Measurements from ENCODE around the gene CZIB.
"Not testable (repeated sequence)": the region's sequence is repeated elsewhere in the genome, so short reads cannot be mapped to it uniquely, and the experiment has no call there.

The CZIB gene

GRCh38 chr1:53187401-53187800 is 33.0 kb downstream of the CZIB start:
- no peak for DNase-seq

DNA sequence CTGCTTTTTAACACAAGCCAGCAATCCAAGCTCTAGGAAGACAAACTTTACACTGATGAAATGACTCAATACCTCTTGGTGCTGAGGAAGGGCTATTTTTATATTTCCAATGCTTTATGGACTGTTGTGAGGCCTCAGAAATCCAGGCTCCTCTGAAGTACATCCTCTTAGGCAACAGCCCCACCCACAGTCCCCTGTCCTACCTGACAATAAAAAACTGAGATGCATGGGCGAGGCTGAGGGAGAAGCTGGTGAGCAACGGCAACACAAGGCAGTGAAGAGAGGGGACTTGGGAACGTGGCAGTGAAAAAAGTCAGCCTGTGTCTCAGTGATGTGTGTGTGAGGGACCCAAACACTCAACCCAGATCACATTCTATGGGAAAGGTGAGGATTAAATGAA is 33.9 kb downstream of the CZIB start:
- DNase-seq, result no peak

GRCh38 chr1:53185955-53186297 is 34.5 kb downstream of the CZIB start:
- DNase-seq, result not testable (repeated sequence)

DNA sequence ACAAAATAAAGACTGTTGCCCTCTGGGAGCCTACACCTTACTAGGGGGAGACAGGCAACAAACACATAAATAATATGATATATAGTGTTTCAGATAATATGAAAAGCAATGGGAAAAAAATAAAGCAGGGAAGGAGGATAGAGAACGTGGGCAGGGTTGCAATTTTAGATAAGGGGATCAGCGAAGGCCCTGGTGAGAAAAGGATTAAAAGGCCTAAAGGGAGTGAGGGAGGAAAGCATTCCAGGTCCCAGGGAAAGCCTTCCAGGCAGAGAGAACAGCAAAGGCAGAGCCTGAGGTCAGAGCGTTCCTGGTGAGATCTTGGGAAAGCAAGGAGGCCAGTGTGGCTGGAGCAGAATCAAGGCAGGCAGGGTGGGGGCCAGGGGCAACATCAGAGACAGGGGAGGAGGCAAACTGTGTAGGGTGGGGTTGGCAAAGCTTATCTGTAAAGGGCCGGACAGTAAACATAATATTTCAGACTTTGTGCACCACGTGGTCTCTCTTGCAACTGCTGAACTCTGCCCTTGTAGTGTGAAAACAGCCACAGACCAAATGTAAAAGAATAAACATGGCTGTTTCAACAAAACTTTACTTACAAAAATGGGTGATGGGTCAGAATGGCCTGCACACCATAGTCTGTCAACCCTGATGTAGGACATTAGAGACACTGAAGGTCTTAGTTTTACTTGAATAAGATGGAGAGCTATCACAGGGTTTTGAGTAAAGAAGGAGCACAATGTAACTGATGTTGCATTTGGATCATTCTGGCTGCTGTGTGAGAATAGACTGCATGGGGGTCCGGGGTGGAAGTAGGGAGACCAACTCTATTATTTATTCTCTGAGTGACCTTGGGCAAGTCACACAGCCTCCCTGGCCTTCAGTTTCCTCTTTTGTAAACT is 37.1 kb downstream of the CZIB start:
- DNase-seq, result no peak

DNA sequence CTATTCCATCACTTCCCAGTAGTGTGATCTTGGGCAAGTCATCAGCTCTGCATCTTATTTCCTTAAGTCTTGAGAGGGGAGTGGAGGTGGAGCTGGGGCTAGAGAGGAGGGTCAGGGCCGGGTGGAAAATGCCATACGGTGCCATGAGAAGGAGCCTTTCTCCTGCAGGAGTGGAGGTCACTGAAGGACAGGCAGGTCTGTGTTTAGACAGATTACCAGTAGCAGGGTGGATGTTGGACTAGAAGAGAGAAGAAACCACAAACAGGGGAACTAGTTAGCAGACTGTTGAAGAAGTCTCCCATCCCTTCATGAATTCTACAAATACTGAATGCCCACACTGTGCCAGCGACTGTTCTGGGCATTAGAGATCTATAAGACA is 37.7 kb downstream of the CZIB start:
- DNase-seq, result no peak

GRCh38 chr1:53182111-53182593 is 38.3 kb downstream of the CZIB start:
- peak; percentile 82 for DNase-seq

DNA sequence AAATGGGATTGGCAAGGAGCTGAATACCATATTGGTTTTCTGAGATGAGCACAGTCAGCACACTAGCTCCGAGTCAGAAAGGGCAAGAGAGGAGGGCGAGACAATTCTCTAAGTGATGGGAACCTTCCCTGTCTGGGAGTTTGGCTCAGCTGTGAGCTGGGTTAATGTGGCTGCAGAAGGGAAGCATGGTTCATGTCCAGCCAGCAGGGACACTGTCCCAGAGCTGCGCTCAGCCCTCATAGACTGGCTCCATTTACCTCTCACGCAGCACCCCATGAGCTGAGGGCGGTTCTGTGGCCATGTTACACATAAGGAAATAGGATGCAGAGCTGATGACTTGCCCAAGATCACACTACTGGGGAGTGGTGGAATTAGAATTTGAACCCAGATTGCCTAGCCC is 39.5 kb downstream of the CZIB start:
- no peak for DNase-seq

DNA sequence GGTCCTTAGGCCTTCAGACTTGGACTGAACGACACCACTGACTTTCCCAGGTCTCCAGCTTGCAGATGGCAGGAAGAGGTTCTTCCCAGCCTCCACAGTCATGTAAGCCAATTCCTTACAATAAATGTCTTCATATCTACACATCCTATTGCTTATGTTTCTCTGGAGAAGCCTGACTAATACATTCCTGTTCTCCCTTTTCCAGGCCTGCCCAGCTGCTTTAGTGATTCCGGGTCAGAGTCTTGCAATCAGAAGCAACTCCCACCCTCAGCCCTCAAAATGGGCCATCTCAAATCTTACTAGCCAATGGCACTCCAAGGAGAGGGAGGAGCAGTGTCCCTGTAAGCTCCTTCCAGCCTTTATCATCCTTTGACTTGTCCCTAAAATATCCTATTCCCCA is 40.2 kb downstream of the CZIB start:
- peak; percentile 77 for DNase-seq

DNA sequence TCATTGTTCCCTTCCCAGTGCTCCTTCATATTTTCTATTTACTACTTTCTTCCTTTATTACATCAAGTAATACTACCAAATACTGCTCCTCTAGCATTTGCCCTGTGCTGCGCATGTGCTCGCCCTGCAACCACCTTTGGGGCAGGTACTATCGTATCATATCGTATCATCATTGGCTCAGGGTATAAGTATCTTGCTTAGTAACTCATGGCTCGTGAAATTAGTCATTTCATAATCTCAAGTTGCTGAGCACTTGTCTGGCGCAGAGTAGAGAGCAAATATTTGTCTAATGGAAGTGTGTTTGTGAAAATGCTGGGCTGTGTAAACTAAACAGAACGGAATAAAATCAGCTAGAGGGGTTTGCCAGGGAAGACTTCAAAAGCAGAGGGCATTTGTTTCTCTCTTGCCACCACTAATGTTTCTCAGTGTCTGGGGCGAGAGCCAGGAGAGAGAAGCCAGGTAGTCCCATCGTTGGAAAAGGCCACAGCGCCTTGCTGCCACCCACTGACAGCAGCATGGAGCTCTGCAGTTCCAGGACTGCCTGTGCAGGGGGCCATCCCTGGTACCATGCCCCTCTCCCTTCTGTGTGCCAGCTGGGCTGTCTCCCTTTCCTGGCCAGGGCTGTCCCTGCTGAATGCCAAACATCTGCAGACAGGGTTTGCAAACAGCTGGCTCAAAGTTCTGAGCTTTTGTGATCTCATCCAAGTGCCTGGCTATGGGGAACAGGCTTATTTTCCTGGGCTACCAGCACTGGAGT is 43.8 kb downstream of the CZIB start:
- no peak for DNase-seq

DNA sequence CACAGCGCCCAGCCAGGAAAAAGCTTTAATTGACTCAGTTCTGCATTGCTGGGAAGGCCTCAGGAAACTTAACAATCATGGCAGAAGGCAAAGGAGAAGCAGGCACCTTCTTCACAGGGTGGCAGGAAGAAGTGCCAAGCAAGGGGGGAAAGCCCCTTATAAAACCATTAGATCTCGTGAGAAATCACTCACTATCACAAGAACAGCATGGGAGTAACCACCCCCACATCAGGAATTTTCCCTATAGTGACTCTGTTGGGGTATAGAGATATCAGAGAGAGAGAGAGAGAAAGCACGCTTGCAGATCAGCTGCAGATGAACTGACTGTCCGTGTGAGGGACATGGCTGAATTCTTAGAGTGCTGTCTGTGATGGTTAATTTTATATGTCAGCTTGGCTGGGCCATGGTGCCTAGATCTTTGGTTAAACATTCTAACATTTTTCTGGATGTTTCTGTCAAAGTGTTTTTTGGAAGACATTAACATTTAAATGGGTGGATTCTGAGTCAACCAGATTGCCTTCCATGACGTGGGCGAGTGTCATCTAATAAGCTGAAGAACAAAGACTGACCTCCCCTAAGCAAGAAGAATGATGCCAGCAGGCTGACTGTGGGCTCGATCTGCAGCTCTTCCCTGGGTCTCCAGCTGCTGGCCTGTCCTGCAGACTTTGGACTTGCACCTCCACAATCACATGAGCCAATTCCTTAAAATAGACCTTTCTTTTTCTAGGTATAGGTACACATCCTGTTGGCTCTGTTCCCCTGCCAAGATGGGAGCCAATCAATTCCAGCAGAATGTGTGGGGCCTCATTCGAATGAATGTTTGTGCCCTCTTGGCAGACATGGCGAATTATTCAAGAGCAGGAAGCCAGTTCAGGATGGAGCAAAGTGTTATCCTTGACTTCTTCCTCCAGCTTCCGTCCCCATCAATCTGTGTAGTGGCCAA is 45.2 kb downstream of the CZIB start:
- no peak for DNase-seq

DNA sequence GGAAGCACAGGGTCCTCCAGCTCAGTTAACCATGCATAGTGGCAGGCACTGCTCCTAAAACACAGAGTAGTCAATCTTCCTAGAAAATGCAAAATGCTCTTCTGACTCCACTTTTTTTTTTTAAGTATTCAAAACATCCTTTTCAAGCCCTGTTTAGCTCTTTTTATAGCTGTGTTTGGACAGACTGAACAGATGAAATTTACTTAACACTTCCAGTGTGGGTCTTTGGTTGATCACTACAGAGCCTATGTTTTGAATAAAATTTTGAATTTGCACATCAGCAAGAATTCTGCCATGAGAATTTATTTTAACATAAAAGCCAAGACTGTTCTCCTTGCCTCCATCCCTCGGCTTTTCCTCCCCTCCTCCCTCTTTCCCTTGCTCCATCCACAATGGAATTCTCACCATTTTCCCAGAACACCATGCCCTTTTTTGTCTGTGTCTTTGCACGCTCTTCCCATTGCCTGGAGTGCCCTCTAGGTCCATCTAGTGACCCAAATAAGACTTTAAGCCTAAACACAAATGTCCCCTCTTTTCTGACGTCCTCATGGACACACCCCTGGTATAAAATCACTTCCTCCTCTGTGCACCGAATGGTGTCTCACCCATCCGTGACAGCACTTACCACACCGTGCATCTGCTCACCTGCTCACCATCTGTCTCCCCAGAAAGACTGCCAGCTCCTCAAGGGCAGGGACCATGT is 47.9 kb downstream of the CZIB start:
- peak; percentile 62 for DNase-seq

DNA sequence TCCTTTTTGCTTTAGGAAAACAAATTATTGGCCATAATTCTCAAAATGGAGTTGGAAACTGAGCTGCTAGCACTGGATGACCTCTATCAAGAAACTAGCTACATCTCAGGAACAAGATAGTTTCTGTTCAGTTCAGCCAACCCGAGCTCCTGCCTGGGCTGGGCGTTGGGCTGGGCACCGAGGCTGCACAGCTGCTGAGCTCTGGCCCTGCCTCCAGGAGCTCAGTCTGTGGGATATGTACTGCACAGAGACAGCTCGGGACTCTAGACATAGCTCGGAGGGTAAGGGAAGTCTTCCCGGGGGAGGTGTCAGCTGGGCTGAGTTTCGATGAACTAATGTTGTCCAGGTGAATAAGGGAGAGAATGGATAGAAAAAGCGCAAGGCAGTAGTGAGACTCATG is 53.5 kb downstream of the CZIB start:
- no peak for DNase-seq

GRCh38 chr1:53166366-53166765 is 54.1 kb downstream of the CZIB start:
- DNase-seq, result no peak

- no peak for DNase-seq
Measured at GRCh38 chr1:53165408-53165961, 54.9 kb downstream of the CZIB start.
